AG09319 (cell line): Measurements from ENCODE around the gene PLEKHA8.

Experiments
- DNase-seq: peaks from one replicate; pipeline ENCODE4 v3.0.0-alpha.2; 2010; ENCODE audit warnings: low read depth; ENCODE audit errors: extremely low read depth
- CTCF ChIP-seq: IDR thresholded peaks from 2 replicates; pipeline ENCODE4 v1.5.1; 2011; ENCODE audit warnings: low read depth, mild to moderate bottlenecking, inconsistent platforms, low read length, moderate library complexity

PLEKHA8 gene

GRCh38 chr7:30177186-30177585 lies 149.0 kb downstream of the PLEKHA8 start:
- no peak for DNase-seq

GRCh38 chr7:30177965-30178364 lies 149.8 kb downstream of the PLEKHA8 start:
- DNase-seq: no peak

More at GRCh38 chr7:30177186-30177585, 149.0 kb downstream of the PLEKHA8 start:
- TF ChIP-seq CTCF: no peak

GRCh38 chr7:30178748-30179436 lies 150.7 kb downstream of the PLEKHA8 start:
- TF ChIP-seq CTCF: no peak
- DNase-seq: no peak

More at GRCh38 chr7:30177965-30178364, 149.8 kb downstream of the PLEKHA8 start:
- TF ChIP-seq CTCF: no peak
